Large intestine (tissue), 3 donors: ENCODE measurements around the gene PLA2G7. TPM values are rescaled to one million over a fixed set of nuclear protein-coding genes. Genes with fewer than 3 reads are reported as not detected.

ENCODE experiments used
- DNase-seq, 2 donors: peaks; one replicate each; pipeline versions ENCODE4 v3.0.0 to v3.0.0-alpha.2; 2013
- H3K27ac ChIP-seq: one replicate; pipeline ENCODE4 v1.5.1; 2013; ENCODE audit warnings: low read length
- H3K27me3 ChIP-seq: 2 replicates; pipeline ENCODE4 v1.6.1; 2013; ENCODE audit warnings: low read length; ENCODE audit not compliant: control insufficient read depth, insufficient read depth
- H3K36me3 ChIP-seq: 2 replicates; pipeline ENCODE4 v1.6.1; 2013; ENCODE audit warnings: low read length; ENCODE audit not compliant: control insufficient read depth, insufficient read depth
- H3K4me1 ChIP-seq: one replicate; pipeline ENCODE4 v1.6.1; 2013; ENCODE audit warnings: low read length; ENCODE audit not compliant: control insufficient read depth, insufficient read depth
- H3K4me3 ChIP-seq: one replicate; pipeline ENCODE4 v1.5.1; 2013; ENCODE audit warnings: low read length
- H3K9me3 ChIP-seq: one replicate; pipeline ENCODE4 v1.6.1; 2013; ENCODE audit warnings: mild to moderate bottlenecking, low read depth, low read length, moderate library complexity; ENCODE audit not compliant: control insufficient read depth
- WGBS: methylation state at CpG from one replicate; pipeline ENCODE4 v1.1.5; 2013; ENCODE audit warnings: low lambda C conversion rate; ENCODE audit not compliant: insufficient coverage; 5-methylcytosine and 5-hydroxymethylcytosine counted together
- polyA plus RNA-seq: library from polyadenylated mRNA; unstranded; fragments of 120-200 nt; gene quantifications from one replicate; pipeline ENCODE4 v1.2.1, GENCODE V29; 2013

Gene PLA2G7
- polyA plus RNA-seq, 1 donor: 1.1 TPM

- H3K27me3 ChIP-seq: peaks cover 10% of the 10 kb centered on the region
- 20% methylated on average over 1 of the region's 4 CpGs for WGBS
- no peak for DNase-seq
Measured at GRCh38 chr6:46730921-46731461, 4.2 kb downstream of the PLA2G7 start.

DNA sequence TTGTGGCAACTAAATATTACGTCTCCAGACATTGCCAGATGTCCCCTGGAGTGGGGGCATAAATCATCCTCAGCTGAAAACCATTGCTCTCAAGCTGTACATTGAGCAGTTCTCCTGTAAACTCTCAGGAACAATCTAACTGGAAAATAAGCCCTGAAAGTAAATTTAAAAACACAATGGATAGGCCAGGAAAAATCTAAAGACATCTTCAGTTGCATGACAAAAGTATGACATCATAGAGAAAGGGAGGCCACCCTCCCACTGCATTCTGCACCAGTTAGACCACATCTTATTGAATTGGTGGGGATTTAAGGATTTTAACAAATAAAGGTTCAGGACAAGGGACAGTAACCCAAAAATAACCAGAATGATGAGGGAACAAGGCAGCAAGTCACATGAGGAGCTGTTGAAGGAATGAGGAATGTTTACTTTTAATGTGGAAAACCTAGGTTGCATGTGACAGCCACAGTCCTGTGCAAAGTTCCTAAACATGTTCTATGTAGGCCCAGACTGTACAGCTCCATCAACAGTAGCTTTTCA is 5.3 kb downstream of the PLA2G7 start:
- no peaks in the 10 kb centered on the region for H3K36me3 ChIP-seq
- H3K27me3 ChIP-seq: peaks cover 4% of the 10 kb centered on the region
- no peak overlapping the region for H3K27ac ChIP-seq
- H3K4me1 ChIP-seq: no peaks in the 10 kb centered on the region
- no peak for DNase-seq
- WGBS: no CpG with 5 or more reads among the region's 1 CpG
- H3K4me3 ChIP-seq: no peak overlapping the region
- H3K9me3 ChIP-seq: no peaks in the 10 kb centered on the region

More at GRCh38 chr6:46730921-46731461, 4.2 kb downstream of the PLA2G7 start:
- H3K4me3 ChIP-seq: no peak overlapping the region
- H3K36me3 ChIP-seq: no peaks in the 10 kb centered on the region
- no peaks in the 10 kb centered on the region for H3K9me3 ChIP-seq
- H3K27ac ChIP-seq: no peak overlapping the region
- peaks cover 4% of the 10 kb centered on the region for H3K4me1 ChIP-seq

DNA sequence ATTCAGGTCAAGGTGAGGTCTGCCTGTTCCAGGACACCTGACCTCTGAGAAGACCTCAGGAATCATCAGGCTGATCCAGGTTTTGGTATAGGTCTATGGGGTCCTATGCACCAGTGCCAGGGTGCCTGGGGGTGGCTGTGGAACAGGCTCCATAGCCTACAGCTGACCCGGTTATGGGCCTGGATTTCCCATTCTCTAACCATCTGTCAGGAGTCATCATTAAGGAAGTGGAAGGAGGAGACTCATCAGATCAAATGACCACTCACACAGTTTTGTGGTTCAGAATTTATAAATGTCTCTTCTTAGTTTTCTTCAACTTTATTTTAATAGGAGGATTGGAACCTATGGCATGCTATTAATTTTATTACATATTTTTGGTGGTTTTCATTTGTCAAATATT is 14.8 kb downstream of the PLA2G7 start:
- Histone ChIP-seq H3K27ac (no peak overlapping the region), H3K4me1 (no peaks in the 10 kb centered on the region), H3K27me3 (peaks cover 2% of the 10 kb centered on the region), H3K4me3 (no peak overlapping the region), H3K9me3 (no peaks in the 10 kb centered on the region), H3K36me3 (no peaks in the 10 kb centered on the region)
- no peak for DNase-seq
- no CpG with 5 or more reads among the region's 1 CpG for WGBS

DNA sequence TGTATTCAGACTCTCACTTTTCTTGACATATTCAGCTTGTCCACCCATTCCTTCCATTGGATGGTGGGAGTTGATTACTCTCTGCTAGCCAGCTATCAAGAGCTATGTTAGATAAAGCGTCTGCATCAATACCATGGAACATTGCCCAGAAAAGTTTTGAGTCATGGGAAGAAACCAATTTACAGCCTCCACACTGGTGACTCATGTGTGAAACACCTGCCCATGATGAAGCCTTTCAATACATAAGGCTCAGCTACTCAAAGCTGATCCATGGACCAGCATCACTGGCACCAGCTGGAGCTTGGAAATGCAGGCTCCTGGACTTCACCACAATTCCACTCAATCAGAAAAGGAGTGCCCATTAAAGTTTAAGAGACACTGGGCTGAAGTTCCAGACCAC is 16.1 kb downstream of the PLA2G7 start:
- H3K27me3 ChIP-seq: peaks cover 2% of the 10 kb centered on the region
- no peak overlapping the region for H3K4me3 ChIP-seq
- H3K4me1 ChIP-seq: no peaks in the 10 kb centered on the region
- H3K27ac ChIP-seq: no peak overlapping the region
- H3K9me3 ChIP-seq: no peaks in the 10 kb centered on the region
- no CpG with 5 or more reads among the region's 1 CpG for WGBS
- peak in 1 of 2 donors; percentile 11 for DNase-seq
- H3K36me3 ChIP-seq: no peaks in the 10 kb centered on the region

GRCh38 chr6:46715141-46715540 is 20.0 kb downstream of the PLA2G7 start:
- H3K4me3 ChIP-seq: no peak overlapping the region
- no peaks in the 10 kb centered on the region for H3K27me3 ChIP-seq
- H3K36me3 ChIP-seq: no peaks in the 10 kb centered on the region
- no peaks in the 10 kb centered on the region for H3K4me1 ChIP-seq
- H3K27ac ChIP-seq: no peak overlapping the region
- no peaks in the 10 kb centered on the region for H3K9me3 ChIP-seq
- no peak for DNase-seq

GRCh38 chr6:46711491-46711890 is 23.7 kb downstream of the PLA2G7 start:
- Histone ChIP-seq H3K4me1 (no peaks in the 10 kb centered on the region), H3K9me3 (no peaks in the 10 kb centered on the region), H3K4me3 (no peak overlapping the region), H3K27me3 (no peaks in the 10 kb centered on the region), H3K27ac (no peak overlapping the region), H3K36me3 (no peaks in the 10 kb centered on the region)
- 100% methylated on average over 1 of the region's 1 CpG for WGBS
- DNase-seq: no peak

DNA sequence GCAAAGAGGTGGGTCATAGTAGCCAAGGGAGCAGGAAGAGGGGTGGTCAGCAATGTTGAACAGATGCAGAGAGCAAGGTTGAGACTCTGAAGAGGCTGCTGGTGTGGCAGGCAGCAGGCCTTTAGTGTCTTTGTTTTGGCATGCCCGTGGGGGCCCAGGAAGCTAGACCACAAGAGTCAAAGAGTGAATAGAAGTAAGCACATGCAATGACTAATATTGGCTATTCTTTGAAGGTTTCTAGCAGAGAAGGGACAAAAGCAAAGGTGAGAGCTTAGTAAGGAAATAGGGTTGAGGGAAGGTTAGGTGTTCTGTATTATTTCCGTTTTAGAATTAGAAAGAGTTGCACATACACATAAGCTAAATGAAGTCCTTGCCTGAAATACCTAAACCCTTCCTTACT is 28.7 kb downstream of the PLA2G7 start:
- WGBS: 100% methylated on average over 1 of the region's 2 CpGs
- Histone ChIP-seq H3K4me3 (no peak overlapping the region), H3K36me3 (no peaks in the 10 kb centered on the region), H3K4me1 (no peaks in the 10 kb centered on the region), H3K9me3 (no peaks in the 10 kb centered on the region), H3K27ac (no peak overlapping the region), H3K27me3 (no peaks in the 10 kb centered on the region)
- no peak for DNase-seq

- Histone ChIP-seq H3K4me3 (no peak overlapping the region), H3K27ac (no peak overlapping the region), H3K27me3 (no peaks in the 10 kb centered on the region), H3K36me3 (no peaks in the 10 kb centered on the region), H3K4me1 (no peaks in the 10 kb centered on the region), H3K9me3 (no peaks in the 10 kb centered on the region)
- DNase-seq: peak in 1 of 2 donors; percentile 9
- no CpG with 5 or more reads among the region's 3 CpGs for WGBS
Measured at GRCh38 chr6:46704562-46704961, 30.6 kb downstream of the PLA2G7 start.

DNA sequence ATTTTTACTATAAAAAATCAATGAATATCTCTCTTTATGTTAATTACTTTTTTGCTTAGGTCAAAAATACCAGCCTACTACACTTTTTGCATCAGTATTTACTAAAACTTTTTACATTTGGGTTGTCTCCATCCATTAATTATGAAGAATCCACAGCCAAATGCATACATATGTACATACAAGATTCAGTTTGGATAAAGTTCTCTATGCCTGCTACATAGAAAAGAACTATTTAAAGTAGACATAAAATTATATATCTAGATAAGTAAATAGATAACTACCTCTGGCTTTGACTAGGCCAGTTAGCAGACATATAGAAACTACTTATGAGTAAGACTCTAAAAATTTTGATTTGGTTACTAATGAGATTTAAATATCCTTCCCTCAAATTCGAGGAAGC is 35.2 kb downstream of the PLA2G7 start:
- Histone ChIP-seq H3K27me3 (no peaks in the 10 kb centered on the region), H3K36me3 (no peaks in the 10 kb centered on the region), H3K27ac (no peak overlapping the region), H3K4me3 (no peak overlapping the region), H3K9me3 (no peaks in the 10 kb centered on the region), H3K4me1 (peaks cover 6% of the 10 kb centered on the region)
- WGBS: 100% methylated on average over 1 of the region's 1 CpG
- DNase-seq: no peak

GRCh38 chr6:46690911-46691451 is 44.2 kb downstream of the PLA2G7 start:
- DNase-seq: no peak
- Histone ChIP-seq H3K27ac (no peak overlapping the region), H3K9me3 (peaks cover 15% of the 10 kb centered on the region), H3K4me3 (no peak overlapping the region), H3K4me1 (no peaks in the 10 kb centered on the region), H3K27me3 (no peaks in the 10 kb centered on the region), H3K36me3 (no peaks in the 10 kb centered on the region)
- WGBS: no CpG with 5 or more reads among the region's 1 CpG

DNA sequence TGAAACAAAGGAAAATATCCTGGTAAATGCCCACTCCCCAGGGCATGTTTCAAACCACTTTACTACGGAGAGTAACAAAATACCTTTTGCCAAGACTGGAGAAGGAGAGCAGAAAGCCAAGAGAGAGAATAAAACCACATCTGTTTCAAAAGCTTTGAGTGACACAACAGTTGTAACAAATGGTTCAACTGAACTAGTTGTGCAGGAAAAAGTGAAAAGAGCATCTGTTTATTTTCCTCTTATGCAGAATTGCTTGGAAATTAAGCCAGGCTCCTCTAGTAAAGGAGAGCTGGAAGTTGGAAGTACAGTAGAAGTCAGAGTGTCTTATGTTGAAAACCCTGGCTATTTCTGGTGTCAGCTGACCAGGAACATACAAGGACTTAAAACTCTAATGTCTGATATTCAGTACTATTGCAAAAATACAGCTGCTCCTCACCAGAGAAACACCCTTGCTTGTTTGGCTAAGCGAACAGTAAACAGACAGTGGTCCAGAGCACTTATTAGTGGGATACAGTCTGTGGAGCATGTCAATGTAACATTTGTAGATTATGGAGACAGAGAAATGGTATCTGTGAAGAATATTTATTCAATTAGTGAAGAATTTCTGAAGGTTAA is 44.9 kb downstream of the PLA2G7 start:
- H3K9me3 ChIP-seq: peaks cover 15% of the 10 kb centered on the region
- H3K36me3 ChIP-seq: no peaks in the 10 kb centered on the region
- no CpG with 5 or more reads among the region's 2 CpGs for WGBS
- no peak overlapping the region for H3K4me3 ChIP-seq
- no peak overlapping the region for H3K27ac ChIP-seq
- no peaks in the 10 kb centered on the region for H3K27me3 ChIP-seq
- DNase-seq: no peak
- no peaks in the 10 kb centered on the region for H3K4me1 ChIP-seq
